Activated CD4-positive, alpha-beta T cell treated with anti-CD3 and anti-CD28 coated beads for 1 hour (primary cell): ENCODE data around the gene SRCIN1.
"Not testable (repeated sequence)": the region's sequence is repeated elsewhere in the genome, so short reads cannot be mapped to it uniquely, and the experiment has no call there.

Source experiments
- DNase-seq: peaks from one replicate; pipeline ENCODE4 v3.0.0-alpha.2; 2020

SRCIN1 gene

GRCh38 chr17:38540514-38541045, 65.2 kb downstream of the SRCIN1 start:
- DNase-seq: no peak

DNA sequence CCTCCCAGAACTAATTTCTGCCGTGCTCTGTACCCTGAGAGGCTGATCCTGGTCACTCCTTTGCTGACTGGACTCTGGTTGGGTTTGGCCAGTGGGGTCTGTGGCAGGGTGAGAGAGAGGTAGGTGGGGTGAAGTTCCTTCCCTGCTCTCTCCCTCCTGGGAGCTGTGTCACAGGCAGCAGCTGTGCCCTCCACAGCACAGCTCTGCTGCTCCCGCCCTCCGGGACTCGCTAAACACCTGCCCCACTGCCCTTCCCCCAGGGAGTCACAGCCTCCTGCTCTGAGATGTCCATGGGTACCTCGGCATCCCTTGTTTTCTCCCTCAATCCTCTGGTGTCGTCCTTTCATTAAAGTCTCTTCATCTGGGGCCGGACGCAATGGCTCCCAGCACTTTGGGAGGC, 66.4 kb downstream of the SRCIN1 start:
- DNase-seq: no peak

GRCh38 chr17:38538906-38539305, 66.8 kb downstream of the SRCIN1 start:
- DNase-seq: no peak

DNA sequence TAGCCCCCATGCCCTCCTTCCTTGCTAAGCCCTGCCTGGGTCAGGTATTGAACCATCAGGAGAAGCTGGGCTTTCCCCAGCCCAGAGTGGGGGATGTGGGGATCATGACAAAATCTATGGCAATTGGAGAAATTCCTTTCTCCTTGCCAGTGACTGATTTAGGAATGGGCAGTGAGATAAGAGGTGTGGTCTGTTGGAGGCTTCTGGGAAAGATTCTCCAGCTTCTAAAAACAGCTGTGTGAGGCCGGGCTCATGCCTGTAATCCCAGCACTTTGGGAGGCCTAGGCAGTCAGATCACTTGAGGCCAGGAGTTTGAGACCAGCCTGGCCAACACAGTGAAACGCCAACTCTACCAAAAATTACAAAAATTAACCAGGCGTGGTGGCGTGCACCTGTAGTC, 69.1 kb downstream of the SRCIN1 start:
- DNase-seq: no peak

GRCh38 chr17:38535886-38536285, 69.9 kb downstream of the SRCIN1 start:
- DNase-seq: no peak

- DNase-seq: no peak
Measured at GRCh38 chr17:38534498-38534885, 71.3 kb downstream of the SRCIN1 start.

GRCh38 chr17:38533866-38534497, 71.8 kb downstream of the SRCIN1 start:
- DNase-seq: no peak

GRCh38 chr17:38533241-38533640, 72.5 kb downstream of the SRCIN1 start:
- no peak for DNase-seq

GRCh38 chr17:38532451-38532850, 73.3 kb downstream of the SRCIN1 start:
- DNase-seq: no peak

GRCh38 chr17:38531761-38532160, 74.0 kb downstream of the SRCIN1 start:
- DNase-seq: not testable (repeated sequence)

GRCh38 chr17:38530856-38531255, 74.9 kb downstream of the SRCIN1 start:
- not testable (repeated sequence) for DNase-seq

- DNase-seq: not testable (repeated sequence)
Measured at GRCh38 chr17:38528141-38528540, 77.6 kb downstream of the SRCIN1 start.

DNA sequence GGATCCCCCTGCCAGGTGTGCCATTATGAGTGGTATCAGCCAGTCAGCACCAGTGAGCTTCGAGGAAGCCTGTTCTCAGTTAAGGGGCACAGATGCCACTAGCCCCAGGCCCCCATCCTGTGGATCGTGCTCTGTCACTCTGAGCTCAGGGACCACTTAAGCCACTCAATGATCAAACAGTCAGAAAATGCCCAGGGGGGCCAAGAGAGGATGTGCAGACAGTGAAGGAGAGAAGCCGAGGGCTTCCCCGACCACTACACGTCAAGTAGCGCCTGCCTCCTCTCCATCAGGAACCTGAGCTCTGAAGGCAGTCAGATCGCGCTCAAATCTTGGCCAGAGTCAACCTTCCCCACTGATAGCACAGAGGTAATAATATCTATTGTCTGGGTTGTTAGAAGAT, 79.2 kb downstream of the SRCIN1 start:
- DNase-seq: not testable (repeated sequence)

GRCh38 chr17:38512473-38513058, 93.2 kb downstream of the SRCIN1 start:
- DNase-seq: no peak

DNA sequence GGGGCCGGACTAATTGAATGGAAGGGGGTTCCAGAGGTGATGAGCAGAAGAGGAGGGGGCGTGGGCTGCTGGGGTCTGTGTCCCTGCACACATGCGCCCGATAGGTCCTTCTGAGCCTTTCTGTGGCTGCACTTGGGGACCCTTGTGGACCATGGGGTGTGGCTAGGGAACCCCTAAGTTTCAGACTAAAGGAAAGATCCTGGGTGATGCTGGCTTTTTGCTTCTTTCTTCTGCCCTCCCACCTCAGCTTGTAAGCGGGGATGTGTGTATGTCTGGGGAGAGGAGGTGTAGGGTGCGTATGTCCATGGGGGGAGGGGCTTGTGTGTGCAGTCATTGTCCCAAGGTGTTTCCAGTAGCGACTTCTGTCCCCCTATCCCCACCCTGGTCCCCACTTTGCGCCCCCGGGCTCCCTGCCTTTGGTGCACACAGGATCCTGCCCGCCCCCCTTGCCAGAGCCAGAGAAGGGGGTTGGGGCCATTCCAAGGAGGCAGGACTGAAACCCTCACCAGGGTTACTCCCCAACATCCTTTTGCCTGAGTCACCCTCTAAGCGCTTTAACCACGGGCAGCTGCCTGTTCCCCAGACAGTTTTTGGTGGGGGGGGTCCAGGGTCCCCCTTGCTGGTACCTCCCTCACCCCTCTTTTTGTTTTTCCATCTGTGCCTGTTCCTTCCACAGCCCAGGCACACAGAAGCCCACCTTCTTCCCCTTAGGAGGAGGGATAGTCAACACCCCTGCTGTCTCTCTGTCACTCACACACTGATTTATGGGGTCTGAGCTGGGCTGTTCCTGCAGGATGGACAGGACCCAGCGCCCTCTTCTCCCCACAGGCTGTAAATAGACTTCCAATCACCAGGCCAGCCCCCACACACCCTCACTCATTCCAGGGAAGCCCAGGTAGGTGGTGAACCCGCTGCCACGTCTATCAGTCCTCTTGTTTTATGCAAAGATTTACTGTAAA, 94.3 kb downstream of the SRCIN1 start:
- DNase-seq: no peak

- DNase-seq: no peak
Measured at GRCh38 chr17:38510421-38511149, 95.2 kb downstream of the SRCIN1 start.

- DNase-seq: no peak
Measured at GRCh38 chr17:38509772-38510420, 95.9 kb downstream of the SRCIN1 start.

- DNase-seq: peak; percentile 52
Measured at GRCh38 chr17:38508954-38509771, 96.6 kb downstream of the SRCIN1 start.

- DNase-seq: no peak
Measured at GRCh38 chr17:38508570-38508950, 97.2 kb downstream of the SRCIN1 start.

- no peak for DNase-seq
Measured at GRCh38 chr17:38507921-38508569, 97.7 kb downstream of the SRCIN1 start.

DNA sequence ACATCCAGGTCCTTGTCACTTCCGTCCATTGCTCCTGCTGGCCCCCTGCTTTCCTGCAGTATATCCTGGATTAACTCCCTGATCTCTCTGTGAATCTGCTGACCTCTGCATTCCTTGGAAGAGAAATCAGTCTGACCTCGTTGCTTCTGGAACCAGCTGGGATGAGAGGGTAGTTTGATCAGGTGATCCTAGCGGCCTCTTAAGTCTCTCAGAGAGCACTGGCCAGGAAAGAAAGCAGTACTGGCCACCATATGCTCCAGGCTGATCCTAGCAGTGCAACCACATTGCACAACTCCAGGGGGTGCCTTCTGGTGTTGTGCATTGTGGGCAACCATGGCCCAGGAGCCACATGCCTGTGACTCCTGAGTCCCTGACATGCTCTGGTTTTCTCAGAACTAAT, 98.3 kb downstream of the SRCIN1 start:
- DNase-seq: no peak
